Left renal pelvis (tissue), 4 donors: ENCODE measurements around the gene RAMP3. TPM values are rescaled to one million over a fixed set of nuclear protein-coding genes. Genes with fewer than 3 reads are reported as not detected.

Experiments used
- DNase-seq, 4 donors: peaks; one replicate each; pipeline ENCODE4 v3.0.0-alpha.2; 2013; ENCODE audit warnings: low read depth in 4 of 4, low spot score in 3 of 4
- polyA plus RNA-seq, 4 donors: library from polyadenylated mRNA; unstranded; fragments of 120-200 nt; gene quantifications; one replicate each; pipeline ENCODE4 v1.2.1, GENCODE V29; 2013; ENCODE audit not compliant: insufficient read length in 4 of 4

RAMP3 gene
- polyA plus RNA-seq, 4 donors = 4.7 to 11.4 (median 9.2) TPM

DNA sequence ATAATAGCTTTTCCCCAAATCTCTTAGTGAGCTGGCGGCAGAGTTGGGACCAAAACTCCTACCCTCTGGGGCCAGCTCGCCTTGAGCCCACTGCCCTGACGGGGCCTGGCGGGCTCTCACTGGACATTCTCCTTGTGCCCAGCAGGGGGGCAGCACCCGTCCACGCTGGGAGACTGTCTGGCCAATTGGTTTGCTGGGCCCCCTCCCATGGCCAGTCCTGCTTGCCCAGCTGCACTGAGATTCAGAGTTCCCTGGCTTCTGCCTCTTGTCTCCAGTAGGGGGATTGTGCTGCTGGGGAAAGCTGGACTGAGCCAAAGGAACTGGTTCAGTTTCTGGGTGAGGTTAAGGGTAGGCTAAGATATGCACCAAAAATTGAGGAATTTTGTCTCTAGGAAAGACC is 59.8 kb downstream of the RAMP3 start:
- no peak for DNase-seq

DNA sequence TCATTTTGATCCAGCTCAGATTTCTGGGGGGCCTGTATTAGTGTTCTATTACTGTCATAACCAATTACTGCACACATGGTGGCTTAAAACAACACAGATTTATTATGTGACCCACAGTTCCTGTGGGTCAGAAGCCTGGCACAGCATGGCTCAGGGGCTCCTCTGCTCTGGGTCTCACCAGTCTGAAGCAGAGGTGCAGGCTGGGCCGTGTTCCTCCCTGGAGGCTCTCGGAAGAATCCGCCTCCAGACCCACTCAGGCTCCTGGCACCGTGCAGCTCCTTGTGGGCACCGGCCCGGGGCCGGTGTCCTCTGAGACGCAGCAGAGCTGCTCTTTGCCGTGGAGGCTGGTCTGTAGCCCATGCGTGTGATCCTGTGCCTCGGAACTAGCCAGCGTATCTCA is 61.5 kb downstream of the RAMP3 start:
- no peak for DNase-seq

DNA sequence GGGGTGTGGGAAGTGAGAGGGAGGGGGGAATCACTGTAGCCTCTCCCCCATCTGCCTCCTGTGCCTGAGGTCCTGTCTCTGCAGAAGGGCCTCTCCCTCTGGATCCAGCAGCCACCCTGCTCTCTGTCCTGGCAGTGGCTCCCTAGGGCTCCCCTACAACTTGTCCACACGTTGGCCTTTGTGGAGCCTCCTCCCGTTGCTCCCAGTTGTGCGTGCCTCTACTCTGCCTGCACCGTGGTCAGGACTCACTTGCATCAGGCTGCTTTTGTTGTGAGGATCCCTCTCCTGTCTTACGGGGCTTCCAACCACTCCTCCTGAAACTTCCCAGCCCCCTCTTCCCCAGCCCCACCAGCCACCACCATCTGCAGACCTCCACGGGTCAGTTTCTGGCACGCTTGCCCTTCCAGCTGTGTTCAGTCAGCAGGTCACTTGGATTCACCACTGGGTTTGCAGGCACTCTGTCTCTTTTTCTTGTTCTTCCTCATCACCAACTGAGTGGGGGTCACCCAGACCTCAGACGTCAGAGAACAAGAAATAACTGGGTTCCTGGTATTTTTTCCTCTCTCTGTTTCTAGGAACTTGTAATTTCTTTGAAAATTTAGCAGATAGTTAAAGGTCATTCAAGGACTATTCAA is 62.3 kb downstream of the RAMP3 start:
- DNase-seq = no peak

DNA sequence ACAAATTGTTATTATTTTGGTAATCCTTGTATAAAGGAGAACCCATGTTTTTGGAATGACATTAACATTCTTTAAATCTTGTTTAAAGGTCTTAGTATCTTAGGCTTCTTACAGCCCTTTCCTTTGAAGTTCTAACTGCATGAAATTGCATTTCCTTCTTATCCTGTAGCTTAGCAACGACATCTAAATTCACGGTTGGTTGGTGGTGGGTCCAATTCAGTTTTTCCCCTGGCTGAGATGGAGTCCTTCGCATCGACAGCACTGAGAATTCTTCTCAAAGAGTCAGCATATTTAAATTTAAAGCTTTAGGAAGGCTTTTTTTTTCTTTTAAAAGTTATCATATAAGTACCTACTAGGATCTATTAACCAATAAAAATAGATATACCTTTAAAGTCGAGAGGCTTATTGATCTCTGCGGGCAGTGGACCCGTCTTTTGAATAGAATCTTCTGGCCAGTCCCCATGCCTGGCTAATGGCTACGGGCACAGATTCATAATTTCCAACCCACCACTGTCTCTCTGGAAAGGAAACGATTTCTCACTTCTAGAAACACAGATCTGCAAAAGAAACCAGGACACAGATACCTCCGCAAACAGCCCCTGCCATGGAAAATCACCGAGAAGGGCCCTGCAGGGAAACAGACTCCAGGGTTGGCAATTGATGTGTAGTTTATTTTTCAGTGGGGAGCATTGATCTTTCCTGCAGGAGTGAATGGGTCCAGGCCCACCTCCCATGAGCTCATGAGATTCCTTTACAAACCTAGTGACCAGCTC is 63.4 kb downstream of the RAMP3 start:
- DNase-seq = no peak

DNA sequence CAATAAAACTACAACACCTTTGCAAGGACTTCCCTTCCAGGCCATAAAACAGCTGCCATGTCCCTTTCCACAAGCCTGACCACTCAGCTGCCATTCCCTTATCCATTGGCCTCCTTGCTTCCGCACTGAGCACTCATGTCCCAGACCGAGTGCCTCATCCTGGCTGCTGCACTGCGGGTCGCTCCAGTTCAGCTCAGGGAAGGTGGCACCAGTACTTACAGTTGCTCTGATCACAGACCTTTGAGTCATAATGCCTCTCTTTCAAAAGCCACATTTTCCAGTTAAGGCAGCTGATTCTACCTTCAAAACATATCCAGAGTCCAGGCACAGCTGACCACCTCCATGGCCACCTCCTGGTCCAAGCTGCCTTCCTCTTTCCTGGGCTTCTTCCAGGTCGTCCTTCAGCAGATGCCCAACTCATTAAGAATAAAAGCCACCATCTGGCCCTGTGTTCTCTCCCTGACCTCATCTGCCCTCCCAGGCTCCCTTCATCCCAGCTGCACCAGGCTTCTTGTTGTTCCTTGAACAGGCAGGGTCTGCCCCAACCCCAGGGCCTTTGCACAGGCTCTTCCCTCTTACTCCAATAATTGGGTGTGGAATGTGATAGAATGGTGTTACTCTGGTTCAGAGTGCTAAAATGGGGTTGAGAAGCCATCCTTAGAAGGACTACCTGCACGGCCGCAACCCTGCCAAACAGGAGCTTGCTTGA is 64.5 kb downstream of the RAMP3 start:
- DNase-seq = no peak

GRCh38 chr7:45223078-45223477 is 65.5 kb downstream of the RAMP3 start:
- DNase-seq = no peak

- no peak for DNase-seq
Measured at GRCh38 chr7:45223728-45224630, 66.4 kb downstream of the RAMP3 start.

DNA sequence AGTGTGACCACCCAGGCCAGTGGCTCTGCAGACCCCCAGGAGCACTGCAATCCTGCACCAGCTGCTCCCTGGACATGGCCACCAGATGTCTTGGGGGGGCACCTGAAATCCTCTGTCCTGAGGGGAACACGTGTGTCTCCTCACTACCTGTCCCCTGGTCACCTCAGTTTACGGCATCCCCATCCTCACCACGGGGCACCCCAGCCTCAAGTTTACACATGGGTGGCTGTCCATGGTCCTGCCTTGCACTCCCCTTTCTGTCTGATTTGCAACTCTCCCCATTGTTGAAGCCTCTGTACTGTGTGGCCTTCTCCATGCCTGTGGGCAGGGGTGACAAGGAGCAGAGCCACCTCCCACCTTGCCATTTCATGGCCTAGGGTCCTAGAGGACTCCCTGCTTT is 67.2 kb downstream of the RAMP3 start:
- DNase-seq = no peak

GRCh38 chr7:45225311-45225947 is 67.8 kb downstream of the RAMP3 start:
- no peak for DNase-seq

GRCh38 chr7:45225948-45226335 is 68.4 kb downstream of the RAMP3 start:
- DNase-seq = no peak

DNA sequence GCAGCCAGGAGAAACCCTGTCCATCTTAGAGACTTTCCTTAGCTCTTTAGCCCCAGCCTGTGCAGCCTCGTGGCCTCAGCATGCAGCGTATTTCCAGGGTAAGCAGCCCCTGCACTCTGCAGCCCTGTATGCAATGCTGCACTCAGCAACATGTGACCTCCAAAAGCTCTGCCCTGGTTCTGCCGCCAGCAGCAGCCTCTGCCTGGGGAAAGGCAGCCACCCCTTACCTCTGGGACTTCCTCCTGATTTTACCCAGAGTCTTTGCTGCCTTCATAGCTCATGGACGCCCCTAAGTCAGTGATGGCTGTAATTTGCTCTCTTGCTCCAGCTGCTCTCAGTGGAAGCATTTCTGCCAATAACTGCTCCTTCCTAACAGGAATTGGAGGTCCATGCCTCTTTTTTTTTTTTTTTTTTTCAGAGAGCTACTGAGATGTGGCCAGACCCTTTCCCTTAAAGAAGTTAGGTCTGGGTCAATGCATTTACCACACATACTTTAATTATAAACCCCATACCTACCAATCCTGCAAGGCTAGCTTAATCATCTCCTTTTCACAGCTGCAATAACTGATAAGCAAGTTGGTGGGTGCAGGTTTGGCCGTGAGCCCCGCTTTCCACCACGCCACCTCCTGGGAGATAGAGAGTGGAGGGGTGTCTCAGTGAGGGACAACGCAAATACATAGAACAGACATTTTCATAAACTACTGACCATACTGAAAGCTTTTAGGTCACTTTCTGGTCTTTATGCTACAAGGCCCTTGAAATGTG is 71.7 kb downstream of the RAMP3 start:
- no peak for DNase-seq

DNA sequence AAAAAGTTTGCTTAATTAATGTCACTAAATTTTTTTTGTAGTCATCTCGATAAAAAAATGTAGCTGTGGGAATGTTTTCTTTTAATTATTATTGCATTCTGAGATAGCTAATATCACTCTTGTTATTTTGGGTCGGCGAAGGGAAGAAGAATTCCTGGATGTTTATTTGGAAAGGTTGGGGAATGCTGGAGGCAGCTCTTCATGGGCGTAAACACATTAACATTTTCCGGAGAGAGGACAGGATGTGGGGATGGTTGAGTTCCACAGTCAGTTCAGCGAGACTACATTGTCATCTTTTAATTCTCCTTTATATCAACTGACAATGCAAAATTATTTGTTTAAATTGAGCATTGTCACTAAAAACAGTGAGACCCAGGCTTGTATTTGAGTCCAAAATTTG is 72.5 kb downstream of the RAMP3 start:
- no peak for DNase-seq

DNA sequence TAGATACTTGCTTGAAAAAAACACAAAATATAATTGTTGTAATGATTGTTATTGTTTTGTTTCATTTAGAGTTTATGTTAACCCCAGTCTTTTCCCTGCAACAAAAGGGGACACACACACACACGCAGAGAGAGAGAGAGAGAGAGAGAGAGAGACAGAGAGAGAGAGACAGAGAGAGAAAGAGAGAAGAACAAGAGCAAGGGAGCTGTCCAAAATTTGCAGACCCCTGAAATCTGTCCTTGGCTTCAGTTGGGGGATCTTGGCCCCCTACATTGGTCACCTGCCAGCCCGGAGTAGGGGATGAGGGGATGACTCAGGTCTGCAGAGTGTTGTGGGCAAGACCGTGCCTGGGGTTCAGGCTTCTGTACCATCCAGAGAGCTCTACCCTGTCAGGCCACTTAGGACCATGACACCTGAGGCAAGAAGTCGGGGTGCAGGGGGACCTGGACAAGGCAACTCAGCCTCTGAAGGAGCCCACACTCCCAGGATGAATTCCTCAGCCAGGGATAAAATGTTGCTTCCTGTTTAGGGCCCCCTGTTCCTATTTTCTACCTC is 73.1 kb downstream of the RAMP3 start:
- DNase-seq = no peak

- no peak for DNase-seq
Measured at GRCh38 chr7:45233249-45233775, 75.7 kb downstream of the RAMP3 start.

Other genes with a start within 250 kb of the RAMP3 start
- gene MYO1G, start 178.8 kb upstream of the RAMP3 start, polyA plus RNA-seq = under 1 TPM; 0.42 to 0.90 (median 0.66) TPM
- gene CCM2, start 157.6 kb upstream of the RAMP3 start, polyA plus RNA-seq = 10 to 100 TPM; 24.9 to 30.3 (median 28.0) TPM
- 1 to 10 TPM; 8.5 to 10.0 (median 9.0) TPM for gene NACAD, start 68.8 kb upstream of the RAMP3 start, polyA plus RNA-seq
- 10 to 100 TPM; 31.7 to 63.4 (median 49.3) TPM for gene TBRG4, start 46.1 kb upstream of the RAMP3 start, polyA plus RNA-seq